Erythroblast (primary cell): ENCODE results near the gene LRG1.

Source experiments
- DNase-seq, 2 experiments: peaks; one replicate each; lab custom pipeline; 2025; lab: John Stamatoyannopoulos, UW
- GATA1 ChIP-seq: IDR thresholded peaks from 2 replicates; pipeline ENCODE4 v1.6.1; 2011; ENCODE audit warnings: low read depth, mild to moderate bottlenecking, control low read depth, low read length, moderate library complexity
- POLR2A ChIP-seq: IDR thresholded peaks from 2 replicates; pipeline ENCODE4 v1.6.1; 2011; ENCODE audit warnings: mild to moderate bottlenecking, low read length

LRG1 gene

GRCh38 chr19:4508698-4509097 is 31.1 kb downstream of the LRG1 start:
- TF ChIP-seq GATA1 (no peak), POLR2A (no peak)

GRCh38 chr19:4507804-4508203 is 32.0 kb downstream of the LRG1 start:
- TF ChIP-seq GATA1 (no peak), POLR2A (no peak)
- no peak for DNase-seq

More at GRCh38 chr19:4508698-4509097, 31.1 kb downstream of the LRG1 start:
- DNase-seq = no peak

- no peak for TF ChIP-seq POLR2A
- no peak for TF ChIP-seq GATA1
Observed at GRCh38 chr19:4507150-4507452, 32.7 kb downstream of the LRG1 start.

GRCh38 chr19:4506449-4507149 is 33.2 kb downstream of the LRG1 start:
- TF ChIP-seq POLR2A = no peak
- TF ChIP-seq GATA1 = no peak
- no peak for DNase-seq

More at GRCh38 chr19:4507150-4507452, 32.7 kb downstream of the LRG1 start:
- DNase-seq = no peak

GRCh38 chr19:4505570-4506448 is 34.0 kb downstream of the LRG1 start:
- TF ChIP-seq POLR2A (no peak), GATA1 (no peak)
- DNase-seq = no peak

GRCh38 chr19:4504891-4505569 is 34.8 kb downstream of the LRG1 start:
- no peak for TF ChIP-seq GATA1
- TF ChIP-seq POLR2A = no peak
- DNase-seq = no peak

- no peak for DNase-seq
- TF ChIP-seq POLR2A (no peak), GATA1 (no peak)
Observed at GRCh38 chr19:4504297-4504701, 35.5 kb downstream of the LRG1 start.

- no peak for DNase-seq
- TF ChIP-seq GATA1 = no peak
Observed at GRCh38 chr19:4503825-4504170, 36.0 kb downstream of the LRG1 start.

GRCh38 chr19:4503132-4503824 is 36.6 kb downstream of the LRG1 start:
- DNase-seq = no peak
- TF ChIP-seq GATA1 = no peak
- no peak for TF ChIP-seq POLR2A

- TF ChIP-seq POLR2A (no peak), GATA1 (no peak)
- DNase-seq = no peak
Observed at GRCh38 chr19:4502282-4503131, 37.3 kb downstream of the LRG1 start.

- no peak for DNase-seq
- TF ChIP-seq POLR2A (no peak), GATA1 (no peak)
Observed at GRCh38 chr19:4501691-4502090, 38.1 kb downstream of the LRG1 start.

- no peak for DNase-seq
- no peak for TF ChIP-seq POLR2A
- no peak for TF ChIP-seq GATA1
Observed at GRCh38 chr19:4500841-4501591, 38.8 kb downstream of the LRG1 start.
